Endodermal cell (in vitro differentiated cells): ENCODE results near the gene RAB6D. TPM values are rescaled to one million over a fixed set of nuclear protein-coding genes. Genes with fewer than 3 reads are reported as not detected.
A peak's percentile ranks its signal among the peaks of the same experiment; 100 is the strongest.
"Not testable (repeated sequence)": the region's sequence is repeated elsewhere in the genome, so short reads cannot be mapped to it uniquely, and the experiment has no call there.

Experiments used
- DNase-seq: peaks from one replicate; pipeline ENCODE4 v3.0.0-alpha.2; 2017
- H3K27ac ChIP-seq: 2 replicates; pipeline ENCODE4 v1.5.1; 2013; ENCODE audit warnings: mild to moderate bottlenecking, low read depth, low read length, moderate library complexity
- H3K27me3 ChIP-seq: 2 replicates; pipeline ENCODE4 v1.6.1; 2013; ENCODE audit warnings: mild to moderate bottlenecking, low read length, moderate library complexity; ENCODE audit not compliant: insufficient read depth, control insufficient read depth, poor library complexity, severe bottlenecking
- H3K36me3 ChIP-seq: 2 replicates; pipeline ENCODE4 v1.7.0; 2013; ENCODE audit warnings: mild to moderate bottlenecking, low read length, moderate library complexity; ENCODE audit not compliant: control insufficient read depth, insufficient read depth
- H3K4me1 ChIP-seq: one replicate; pipeline ENCODE4 v1.7.0; 2013; ENCODE audit warnings: low read length; ENCODE audit not compliant: control insufficient read depth, insufficient read depth
- H3K4me3 ChIP-seq: 2 replicates; pipeline ENCODE4 v1.5.1; 2013; ENCODE audit warnings: mild to moderate bottlenecking, low read length, moderate library complexity
- H3K9ac ChIP-seq: 2 replicates; pipeline ENCODE4 v1.6.1; 2013; ENCODE audit warnings: mild to moderate bottlenecking, low read length, moderate library complexity; ENCODE audit not compliant: poor library complexity, severe bottlenecking; ENCODE audit errors: extremely low read depth
- H3K9me3 ChIP-seq: 2 replicates; pipeline ENCODE4 v1.6.1; 2013; ENCODE audit warnings: mild to moderate bottlenecking, low read length, moderate library complexity; ENCODE audit not compliant: control insufficient read depth
- H3K27ac Mint-ChIP-seq: 2 replicates; pipeline ENCODE4 v1.8.0; 2020; ENCODE audit warnings: mixed read lengths
- H3K27me3 Mint-ChIP-seq: 2 replicates; pipeline ENCODE4 v1.8.0; 2021; ENCODE audit warnings: mild to moderate bottlenecking, mixed read lengths; ENCODE audit not compliant: insufficient read depth
- H3K36me3 Mint-ChIP-seq: 2 replicates; pipeline ENCODE4 v1.8.0; 2020; ENCODE audit warnings: low read depth, mixed read lengths
- H3K4me1 Mint-ChIP-seq: 2 replicates; pipeline ENCODE4 v1.8.0; 2020; ENCODE audit warnings: mixed read lengths
- H3K4me3 Mint-ChIP-seq: 2 replicates; pipeline ENCODE4 v1.8.0; 2020; ENCODE audit warnings: mild to moderate bottlenecking, moderate library complexity, mixed read lengths
- H3K9me3 Mint-ChIP-seq: 2 replicates; pipeline ENCODE4 v1.8.0; 2020; ENCODE audit warnings: mild to moderate bottlenecking, mixed read lengths
- WGBS, 2 experiments: methylation state at CpG; one replicate each; pipeline versions ENCODE4 v1.1.5 to v1.1.7; 2013; ENCODE audit warnings: missing lambda C conversion rate in 2 of 2, mixed read lengths in 1 of 2; ENCODE audit not compliant: insufficient coverage in 1 of 2, insufficient read length in 1 of 2; 5-methylcytosine and 5-hydroxymethylcytosine counted together
- total RNA-seq, 2 donors: library from RNA; stranded (reverse); fragmentation: NEBNext Ultra II Directional in 1 of 2; extraction: Animal tissue kit (Norgen Biotek cat#: 25700) in 1 of 2; gene quantifications; 2 replicates in 1 of 2; 3 replicates in 1 of 2; pipeline ENCODE4 v1.2.1, GENCODE V29; 2021
- TF ChIP-seq, protein P1 (sequence below): fragments of 200-600 bp; sonication (generic); conservative IDR thresholded peaks from 2 replicates; pipeline ENCODE4 v1.5.0; 2021; ENCODE audit warnings: antibody characterized with exemption, mild to moderate bottlenecking

RAB6D gene
- total RNA-seq, 2 donors from 2014 or later = 3.3 to 5.4 TPM

DNA sequence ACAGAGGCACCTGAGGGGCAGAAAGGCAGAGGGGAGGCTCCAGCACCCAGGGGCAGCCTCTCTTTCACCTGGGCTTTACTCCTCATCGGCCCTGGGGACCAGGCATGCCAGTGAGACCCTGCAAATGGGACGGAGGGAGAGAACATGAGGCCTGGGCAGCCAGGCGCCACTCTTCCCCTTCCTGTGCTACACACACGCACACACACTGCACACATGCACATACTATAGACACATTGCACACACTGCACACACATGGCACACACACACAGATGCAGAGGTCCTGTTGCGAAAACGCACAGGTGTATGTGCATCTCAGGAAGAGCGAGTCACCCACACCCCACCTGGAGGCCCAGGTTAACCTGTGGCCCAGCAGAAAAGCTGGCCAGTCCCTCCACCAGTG is 3.4 kb upstream of the RAB6D start:
- H3K4me1 Mint-ChIP-seq = peaks cover 5% of the 10 kb centered on the region
- Histone ChIP-seq H3K27ac (no peak overlapping the region), H3K4me3 (no peak overlapping the region), H3K4me1 (no peaks in the 10 kb centered on the region), H3K9ac (no peak overlapping the region), H3K27me3 (no peaks in the 10 kb centered on the region), H3K9me3 (no peaks in the 10 kb centered on the region), H3K36me3 (no peaks in the 10 kb centered on the region)
- WGBS, 2 experiments = 83 to 92% methylated on average over 3 to 7 of the region's 7 CpGs
- no peak for DNase-seq
- H3K27ac Mint-ChIP-seq = no peak overlapping the region
- TF ChIP-seq, protein P1, sequence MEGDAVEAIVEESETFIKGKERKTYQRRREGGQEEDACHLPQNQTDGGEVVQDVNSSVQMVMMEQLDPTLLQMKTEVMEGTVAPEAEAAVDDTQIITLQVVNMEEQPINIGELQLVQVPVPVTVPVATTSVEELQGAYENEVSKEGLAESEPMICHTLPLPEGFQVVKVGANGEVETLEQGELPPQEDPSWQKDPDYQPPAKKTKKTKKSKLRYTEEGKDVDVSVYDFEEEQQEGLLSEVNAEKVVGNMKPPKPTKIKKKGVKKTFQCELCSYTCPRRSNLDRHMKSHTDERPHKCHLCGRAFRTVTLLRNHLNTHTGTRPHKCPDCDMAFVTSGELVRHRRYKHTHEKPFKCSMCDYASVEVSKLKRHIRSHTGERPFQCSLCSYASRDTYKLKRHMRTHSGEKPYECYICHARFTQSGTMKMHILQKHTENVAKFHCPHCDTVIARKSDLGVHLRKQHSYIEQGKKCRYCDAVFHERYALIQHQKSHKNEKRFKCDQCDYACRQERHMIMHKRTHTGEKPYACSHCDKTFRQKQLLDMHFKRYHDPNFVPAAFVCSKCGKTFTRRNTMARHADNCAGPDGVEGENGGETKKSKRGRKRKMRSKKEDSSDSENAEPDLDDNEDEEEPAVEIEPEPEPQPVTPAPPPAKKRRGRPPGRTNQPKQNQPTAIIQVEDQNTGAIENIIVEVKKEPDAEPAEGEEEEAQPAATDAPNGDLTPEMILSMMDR = no peak
- H3K9me3 Mint-ChIP-seq = peaks cover 2% of the 10 kb centered on the region
- H3K4me3 Mint-ChIP-seq = no peak overlapping the region
- H3K36me3 Mint-ChIP-seq = no peaks in the 10 kb centered on the region
- H3K27me3 Mint-ChIP-seq = peaks cover 17% of the 10 kb centered on the region

DNA sequence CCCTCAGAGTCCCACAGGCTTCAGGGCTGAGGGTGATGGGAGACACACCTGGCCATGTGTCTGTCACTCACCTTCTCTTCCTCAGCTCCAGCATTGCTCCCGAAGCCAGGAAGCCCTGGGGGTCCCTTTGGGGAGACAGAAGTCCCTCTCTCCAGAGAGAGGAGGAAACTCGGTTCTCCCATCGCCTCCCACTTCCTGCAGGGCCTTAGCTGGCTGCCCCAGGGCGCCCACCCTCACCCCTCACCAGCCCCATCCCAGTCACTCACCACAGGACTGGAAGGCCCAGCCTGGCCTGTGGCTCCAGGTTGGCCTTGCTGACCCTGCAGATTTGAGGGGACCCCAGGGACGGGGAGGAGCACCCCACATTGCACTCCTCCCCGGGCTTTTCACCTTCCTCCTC is 2.7 kb upstream of the RAB6D start:
- H3K9me3 ChIP-seq = no peaks in the 10 kb centered on the region
- H3K4me3 ChIP-seq = no peak overlapping the region
- H3K36me3 ChIP-seq = no peaks in the 10 kb centered on the region
- H3K27me3 Mint-ChIP-seq = peaks cover 24% of the 10 kb centered on the region
- no peaks in the 10 kb centered on the region for H3K27me3 ChIP-seq
- H3K9me3 Mint-ChIP-seq = peaks cover 2% of the 10 kb centered on the region
- no peak overlapping the region for H3K27ac ChIP-seq
- WGBS, 2 experiments = 81% methylated on average over 6 of the region's 6 CpGs; no CpG with 5 or more reads in 1 of the 2 experiments
- H3K4me1 Mint-ChIP-seq = peaks cover 10% of the 10 kb centered on the region
- TF ChIP-seq, protein P1 = no peak
- no peak overlapping the region for H3K4me3 Mint-ChIP-seq
- no peak for DNase-seq
- H3K4me1 ChIP-seq = no peaks in the 10 kb centered on the region
- H3K36me3 Mint-ChIP-seq = no peaks in the 10 kb centered on the region
- H3K9ac ChIP-seq = no peak overlapping the region
- H3K27ac Mint-ChIP-seq = no peak overlapping the region

DNA sequence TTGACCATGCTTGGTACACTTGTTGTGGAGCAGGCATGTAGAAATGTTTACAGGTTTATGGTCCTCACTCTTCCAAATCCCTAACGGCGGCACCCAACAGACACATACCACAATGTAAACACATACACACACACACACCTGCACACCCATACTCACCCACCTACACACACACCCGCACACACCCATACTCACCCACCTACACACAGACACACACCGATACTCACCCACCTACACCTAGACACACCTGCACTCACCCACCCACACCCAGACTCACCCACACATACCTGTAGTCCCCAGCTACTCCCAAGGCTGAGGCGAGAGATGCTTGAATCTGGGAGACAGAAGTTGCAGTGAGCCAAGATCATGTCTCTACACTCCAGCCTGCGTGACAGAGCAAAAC is 1.5 kb upstream of the RAB6D start:
- Mint-ChIP-seq H3K4me1 (peaks cover 11% of the 10 kb centered on the region), H3K9me3 (peaks cover 2% of the 10 kb centered on the region), H3K27me3 (peaks cover 26% of the 10 kb centered on the region), H3K27ac (no peak overlapping the region), H3K4me3 (no peak overlapping the region), H3K36me3 (no peaks in the 10 kb centered on the region)
- no peak overlapping the region for H3K4me3 ChIP-seq
- H3K9me3 ChIP-seq = no peaks in the 10 kb centered on the region
- no peak for DNase-seq
- H3K36me3 ChIP-seq = no peaks in the 10 kb centered on the region
- H3K9ac ChIP-seq = no peak overlapping the region
- H3K4me1 ChIP-seq = no peaks in the 10 kb centered on the region
- WGBS, 2 experiments = 90 to 93% methylated on average over 2 to 6 of the region's 6 CpGs
- H3K27ac ChIP-seq = no peak overlapping the region
- TF ChIP-seq, protein P1 = no peak
- H3K27me3 ChIP-seq = no peaks in the 10 kb centered on the region

DNA sequence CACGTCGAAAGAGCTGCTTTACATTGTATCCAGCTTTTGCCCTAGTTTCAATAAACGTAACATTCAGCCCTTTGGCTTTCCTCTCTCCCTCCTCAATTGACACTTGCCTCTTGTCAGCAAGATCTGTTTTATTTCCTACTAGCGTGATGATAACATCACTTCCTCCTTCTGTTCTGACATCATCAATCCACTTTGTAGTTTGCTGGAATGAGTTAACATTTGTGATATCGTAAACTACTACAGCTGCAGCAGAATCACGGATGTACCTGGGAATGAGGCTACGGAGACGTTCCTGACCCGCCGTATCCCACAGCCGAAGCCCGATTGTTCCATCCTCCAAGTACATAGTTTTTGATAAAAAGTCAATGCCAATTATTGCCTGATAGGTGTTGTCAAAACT is 755 bp downstream of the RAB6D start:
- Mint-ChIP-seq H3K27me3 (peaks cover 33% of the 10 kb centered on the region), H3K4me1 (peaks cover 11% of the 10 kb centered on the region), H3K4me3 (peak overlapping the region; percentile 50)
- H3K27me3 ChIP-seq, H3K27ac Mint-ChIP-seq, H3K36me3 ChIP-seq, H3K27ac ChIP-seq, DNase-seq, H3K4me1 ChIP-seq, H3K9me3 Mint-ChIP-seq, H3K9me3 ChIP-seq, H3K36me3 Mint-ChIP-seq, H3K9ac ChIP-seq: not testable (repeated sequence)
- WGBS, 2 experiments = 2% methylated on average over 2 of the region's 12 CpGs; no CpG with 5 or more reads in 1 of the 2 experiments
- H3K4me3 ChIP-seq = peak overlapping the region; percentile 72
